ENCODE results near the gene CLCN5.

CLCN5 gene

GRCh38 chrX:50066318-50066937 is 144.0 kb downstream of the CLCN5 start:
- H3K4me3 ChIP-seq (ENCODE audit: low read length) = no peak overlapping the region
- no peak for TF ChIP-seq CTCF (conservative IDR thresholded peaks at IDR 0.05; ENCODE audit: low read depth, low read length)
- DNase-seq (ENCODE audit: low read depth) = no peak

- H3K4me3 ChIP-seq (ENCODE audit: low read length) = peak overlapping the region; percentile 27
- DNase-seq (ENCODE audit: low read depth) = peak; percentile 9
- no peak for TF ChIP-seq CTCF (conservative IDR thresholded peaks at IDR 0.05; ENCODE audit: low read depth, low read length)
These were observed 145.3 kb downstream of the CLCN5 start for GRCh38 chrX:50067435-50068284.

- H3K4me3 ChIP-seq (ENCODE audit: low read length) = no peak overlapping the region
- no peak for DNase-seq (ENCODE audit: low read depth)
- no peak for TF ChIP-seq CTCF (conservative IDR thresholded peaks at IDR 0.05; ENCODE audit: low read depth, low read length)
These were observed 145.8 kb downstream of the CLCN5 start for GRCh38 chrX:50068285-50068563.

- no peak for TF ChIP-seq CTCF (conservative IDR thresholded peaks at IDR 0.05; ENCODE audit: low read depth, low read length)
- no peak for DNase-seq (ENCODE audit: low read depth)
- H3K4me3 ChIP-seq (ENCODE audit: low read length) = no peak overlapping the region
These were observed 146.5 kb downstream of the CLCN5 start for GRCh38 chrX:50068893-50069292.

- no peak overlapping the region for H3K4me3 ChIP-seq (ENCODE audit: low read length)
- no peak for TF ChIP-seq CTCF (conservative IDR thresholded peaks at IDR 0.05; ENCODE audit: low read depth, low read length)
- DNase-seq (ENCODE audit: low read depth) = no peak
These were observed 149.1 kb downstream of the CLCN5 start for GRCh38 chrX:50071494-50071893.

GRCh38 chrX:50072110-50072509 is 149.7 kb downstream of the CLCN5 start:
- DNase-seq (ENCODE audit: low read depth) = no peak
- no peak overlapping the region for H3K4me3 ChIP-seq (ENCODE audit: low read length)
- no peak for TF ChIP-seq CTCF (conservative IDR thresholded peaks at IDR 0.05; ENCODE audit: low read depth, low read length)

GRCh38 chrX:50073601-50074000 is 151.2 kb downstream of the CLCN5 start:
- TF ChIP-seq CTCF (conservative IDR thresholded peaks at IDR 0.05; ENCODE audit: low read depth, low read length) = no peak
- H3K4me3 ChIP-seq (ENCODE audit: low read length) = no peak overlapping the region
- no peak for DNase-seq (ENCODE audit: low read depth)

All from retinal pigment epithelial cell (primary cell).